ENCODE measurements around the gene GAA.

The GAA gene

DNA sequence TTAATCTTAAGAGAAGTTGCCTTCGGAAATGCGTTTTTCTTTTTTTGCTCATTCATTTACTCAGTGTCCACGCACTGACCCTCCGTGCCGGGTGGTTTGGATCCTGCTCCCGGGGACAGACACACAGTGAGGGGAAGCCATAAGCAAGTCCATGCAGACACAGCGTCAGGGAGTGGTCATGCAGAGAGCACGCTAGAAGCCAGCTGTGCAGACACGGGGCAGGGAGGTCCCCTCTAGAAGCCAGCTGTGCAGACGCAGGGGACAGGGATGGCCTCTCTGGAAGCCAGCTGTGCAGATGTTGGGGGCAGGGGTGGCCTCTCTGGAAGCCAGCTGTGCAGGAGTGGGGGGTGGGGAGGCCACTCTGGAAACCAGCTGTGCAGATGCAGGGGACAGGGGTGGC, 4.8 kb downstream of the GAA start:
- no peak overlapping the region for H3K9ac ChIP-seq (ENCODE audit: low read length)
- no peak overlapping the region for H3K27ac ChIP-seq (ENCODE audit: low read depth, low read length)
- no peak overlapping the region for H3K4me3 ChIP-seq (ENCODE audit: insufficient read depth, low read length, poor library complexity, severe bottlenecking)
- H3K27me3 ChIP-seq (ENCODE audit: low read length), result no peaks in the 10 kb centered on the region
- TF ChIP-seq, protein P1, sequence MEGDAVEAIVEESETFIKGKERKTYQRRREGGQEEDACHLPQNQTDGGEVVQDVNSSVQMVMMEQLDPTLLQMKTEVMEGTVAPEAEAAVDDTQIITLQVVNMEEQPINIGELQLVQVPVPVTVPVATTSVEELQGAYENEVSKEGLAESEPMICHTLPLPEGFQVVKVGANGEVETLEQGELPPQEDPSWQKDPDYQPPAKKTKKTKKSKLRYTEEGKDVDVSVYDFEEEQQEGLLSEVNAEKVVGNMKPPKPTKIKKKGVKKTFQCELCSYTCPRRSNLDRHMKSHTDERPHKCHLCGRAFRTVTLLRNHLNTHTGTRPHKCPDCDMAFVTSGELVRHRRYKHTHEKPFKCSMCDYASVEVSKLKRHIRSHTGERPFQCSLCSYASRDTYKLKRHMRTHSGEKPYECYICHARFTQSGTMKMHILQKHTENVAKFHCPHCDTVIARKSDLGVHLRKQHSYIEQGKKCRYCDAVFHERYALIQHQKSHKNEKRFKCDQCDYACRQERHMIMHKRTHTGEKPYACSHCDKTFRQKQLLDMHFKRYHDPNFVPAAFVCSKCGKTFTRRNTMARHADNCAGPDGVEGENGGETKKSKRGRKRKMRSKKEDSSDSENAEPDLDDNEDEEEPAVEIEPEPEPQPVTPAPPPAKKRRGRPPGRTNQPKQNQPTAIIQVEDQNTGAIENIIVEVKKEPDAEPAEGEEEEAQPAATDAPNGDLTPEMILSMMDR (IDR thresholded peaks at IDR 0.05; ENCODE audit: insufficient read depth, low read length, poor library complexity, severe bottlenecking), result no peak
- no peak for TF ChIP-seq EZH2phosphoT487 (conservative IDR thresholded peaks at IDR 0.05; ENCODE audit: low read length)
- H3K4me2 ChIP-seq (ENCODE audit: low read depth, low read length, poor library complexity, severe bottlenecking), result no peak overlapping the region
- no peak overlapping the region for H2AFZ ChIP-seq (ENCODE audit: low read depth, low read length, severe bottlenecking)
- no peaks in the 10 kb centered on the region for H4K20me1 ChIP-seq (ENCODE audit: low read depth, low read length)
- H3K36me3 ChIP-seq (ENCODE audit: low read length), result no peaks in the 10 kb centered on the region
- no peaks in the 10 kb centered on the region for H3F3A ChIP-seq (ENCODE audit: insufficient read depth)
- H3K9me3 ChIP-seq (ENCODE audit: insufficient read depth, low read length), result no peaks in the 10 kb centered on the region
- H3K79me2 ChIP-seq (ENCODE audit: insufficient read depth, low read length), result no peaks in the 10 kb centered on the region
- H3K9me2 ChIP-seq (replicated peaks; ENCODE audit: insufficient read depth, low read length), result no peaks in the 10 kb centered on the region

DNA sequence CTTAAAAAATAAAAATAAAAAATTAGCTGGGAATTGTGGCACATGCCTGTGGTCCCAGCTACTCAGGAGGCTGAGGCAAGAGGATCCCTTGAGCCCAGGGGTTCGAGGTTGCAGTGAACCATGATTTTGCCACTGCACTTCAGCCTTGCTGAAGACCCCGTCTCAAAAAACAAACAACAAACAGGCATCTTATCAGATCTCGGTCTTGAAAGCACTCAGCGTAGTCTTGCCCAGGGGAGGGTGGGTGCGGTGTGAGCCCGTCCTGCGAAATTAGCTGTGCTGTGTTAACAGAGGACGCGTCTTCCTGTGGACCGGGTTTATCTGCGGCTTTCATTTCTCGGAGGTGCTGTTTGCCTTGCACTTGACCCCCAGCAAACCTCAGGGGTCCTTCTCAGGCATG, 5.4 kb downstream of the GAA start:
- H3K27ac ChIP-seq (ENCODE audit: low read depth, low read length), result no peak overlapping the region
- H3K9me2 ChIP-seq (replicated peaks; ENCODE audit: insufficient read depth, low read length), result no peaks in the 10 kb centered on the region
- H3K36me3 ChIP-seq (ENCODE audit: low read length), result no peaks in the 10 kb centered on the region
- H3K9ac ChIP-seq (ENCODE audit: low read length), result no peak overlapping the region
- TF ChIP-seq EZH2phosphoT487 (conservative IDR thresholded peaks at IDR 0.05; ENCODE audit: low read length), result no peak
- TF ChIP-seq, protein P1 (IDR thresholded peaks at IDR 0.05; ENCODE audit: insufficient read depth, low read length, poor library complexity, severe bottlenecking), result no peak
- H3F3A ChIP-seq (ENCODE audit: insufficient read depth), result no peaks in the 10 kb centered on the region
- H3K4me3 ChIP-seq (ENCODE audit: insufficient read depth, low read length, poor library complexity, severe bottlenecking), result no peak overlapping the region
- H2AFZ ChIP-seq (ENCODE audit: low read depth, low read length, severe bottlenecking), result no peak overlapping the region
- H3K27me3 ChIP-seq (ENCODE audit: low read length), result no peaks in the 10 kb centered on the region
- no peak overlapping the region for H3K4me2 ChIP-seq (ENCODE audit: low read depth, low read length, poor library complexity, severe bottlenecking)
- H3K9me3 ChIP-seq (ENCODE audit: insufficient read depth, low read length), result no peaks in the 10 kb centered on the region
- H4K20me1 ChIP-seq (ENCODE audit: low read depth, low read length), result no peaks in the 10 kb centered on the region
- no peaks in the 10 kb centered on the region for H3K79me2 ChIP-seq (ENCODE audit: insufficient read depth, low read length)

DNA sequence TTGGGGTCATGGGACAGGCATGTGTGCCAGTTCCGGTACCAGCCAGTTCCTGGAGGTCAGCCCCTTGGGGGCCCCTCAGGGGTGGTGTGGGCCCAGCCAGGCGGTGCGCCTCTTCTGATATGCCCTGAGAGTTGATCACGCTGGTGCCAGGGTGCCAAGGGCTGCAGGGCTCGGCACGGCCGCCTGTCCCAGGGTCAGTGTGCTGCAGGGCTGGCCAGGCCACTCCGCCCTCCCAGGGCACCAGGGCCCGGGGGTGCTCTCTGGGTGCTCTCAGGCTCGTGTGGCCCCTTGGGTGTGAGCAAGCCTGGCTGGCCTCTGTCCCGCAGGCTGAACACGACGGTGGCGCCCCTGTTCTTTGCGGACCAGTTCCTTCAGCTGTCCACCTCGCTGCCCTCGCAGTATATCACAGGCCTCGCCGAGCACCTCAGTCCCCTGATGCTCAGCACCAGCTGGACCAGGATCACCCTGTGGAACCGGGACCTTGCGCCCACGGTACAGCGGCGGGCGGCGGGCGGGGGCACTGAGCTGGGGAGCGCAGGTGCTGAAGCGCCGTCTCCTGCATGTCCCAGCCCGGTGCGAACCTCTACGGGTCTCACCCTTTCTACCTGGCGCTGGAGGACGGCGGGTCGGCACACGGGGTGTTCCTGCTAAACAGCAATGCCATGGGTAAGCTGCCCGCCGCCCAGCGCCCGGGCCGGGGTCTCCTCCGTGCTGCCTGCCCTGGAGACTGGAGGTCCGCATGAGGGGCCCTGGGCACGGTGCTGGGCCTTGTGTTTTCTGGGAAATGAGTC, 6.0 kb downstream of the GAA start:
- Histone ChIP-seq H4K20me1 (ENCODE audit: low read depth, low read length) (no peaks in the 10 kb centered on the region), H3K9me2 (replicated peaks; ENCODE audit: insufficient read depth, low read length) (no peaks in the 10 kb centered on the region), H3K9ac (ENCODE audit: low read length) (no peak overlapping the region), H3K36me3 (ENCODE audit: low read length) (no peaks in the 10 kb centered on the region), H3K79me2 (ENCODE audit: insufficient read depth, low read length) (no peaks in the 10 kb centered on the region), H3K27ac (ENCODE audit: low read depth, low read length) (no peak overlapping the region), H3F3A (ENCODE audit: insufficient read depth) (no peaks in the 10 kb centered on the region), H3K4me3 (ENCODE audit: insufficient read depth, low read length, poor library complexity, severe bottlenecking) (no peak overlapping the region), H3K27me3 (ENCODE audit: low read length) (no peaks in the 10 kb centered on the region), H3K4me2 (ENCODE audit: low read depth, low read length, poor library complexity, severe bottlenecking) (no peak overlapping the region), H2AFZ (ENCODE audit: low read depth, low read length, severe bottlenecking) (no peak overlapping the region), H3K9me3 (ENCODE audit: insufficient read depth, low read length) (no peaks in the 10 kb centered on the region)
- TF ChIP-seq, protein P1 (IDR thresholded peaks at IDR 0.05; ENCODE audit: insufficient read depth, low read length, poor library complexity, severe bottlenecking), result no peak
- TF ChIP-seq EZH2phosphoT487 (conservative IDR thresholded peaks at IDR 0.05; ENCODE audit: low read length), result no peak
